Neural cell (in vitro differentiated cells): ENCODE results near the gene PTPRN2. TPM values are rescaled to one million over a fixed set of nuclear protein-coding genes. Genes with fewer than 3 reads are reported as not detected.

Experiments used
- H2AFZ ChIP-seq: fragments of 200-600, 300-800 bp; sonication (generic), shearing (Covaris generic); 2 replicates; pipeline ENCODE4 v1.6.0; 2014; ENCODE audit warnings: low read depth, mild to moderate bottlenecking, antibody characterized with exemption, low read length, moderate library complexity
- H3F3A ChIP-seq: fragments of 200-600 bp; shearing (Covaris generic); 2 replicates; pipeline ENCODE4 v1.6.1; 2016; ENCODE audit warnings: mild to moderate bottlenecking, moderate library complexity, mixed read lengths, antibody characterized with exemption, low read length; ENCODE audit not compliant: insufficient read depth, poor library complexity, severe bottlenecking
- H3K27ac ChIP-seq: fragments of 200-600, 300-800 bp; sonication (generic), shearing (Covaris generic); 2 replicates; pipeline ENCODE4 v1.5.1; 2014; ENCODE audit warnings: mild to moderate bottlenecking, low read length, moderate library complexity
- H3K27me3 ChIP-seq: fragments of 300-800, 200-600 bp; sonication (generic), shearing (Covaris generic); 2 replicates; pipeline ENCODE4 v1.6.0; 2014; ENCODE audit warnings: mild to moderate bottlenecking, low read depth, low read length, moderate library complexity; ENCODE audit not compliant: insufficient read depth
- H3K36me3 ChIP-seq: fragments of 300-800, 200-600 bp; sonication (generic), shearing (Covaris generic); 2 replicates; pipeline ENCODE4 v1.5.1; 2014; ENCODE audit warnings: mild to moderate bottlenecking, antibody characterized with exemption, low read length, moderate library complexity; ENCODE audit not compliant: insufficient read depth
- H3K4me2 ChIP-seq: fragments of 300-800, 200-600 bp; sonication (generic), shearing (Covaris generic); 2 replicates; pipeline ENCODE4 v1.6.0; 2014; ENCODE audit warnings: mild to moderate bottlenecking, low read length
- H3K4me3 ChIP-seq: fragments of 300-800, 200-600 bp; sonication (generic), shearing (Covaris generic); 2 replicates; pipeline ENCODE4 v1.5.1; 2014; ENCODE audit warnings: mild to moderate bottlenecking, low read length, moderate library complexity
- H3K79me2 ChIP-seq: fragments of 200-600 bp; shearing (Covaris generic); replicated peaks from 2 replicates; pipeline ENCODE4 v1.6.0; 2014; ENCODE audit warnings: mild to moderate bottlenecking, low read length, moderate library complexity; ENCODE audit not compliant: insufficient read depth
- H3K9ac ChIP-seq: fragments of 300-800, 200-600 bp; sonication (generic), shearing (Covaris generic); 2 replicates; pipeline ENCODE4 v1.6.1; 2016; ENCODE audit warnings: mild to moderate bottlenecking, low read length, mixed read lengths
- H3K9me2 ChIP-seq: fragments of 200-600 bp; shearing (Covaris generic); 2 replicates; pipeline ENCODE4 v1.6.1; 2016; ENCODE audit warnings: mild to moderate bottlenecking, low read length, mixed read lengths; ENCODE audit not compliant: insufficient read depth
- H3K9me3 ChIP-seq: fragments of 200-600, 300-800 bp; sonication (generic), shearing (Covaris generic); 2 replicates; pipeline ENCODE4 v1.6.1; 2016; ENCODE audit warnings: mild to moderate bottlenecking, mixed run types, low read length, moderate library complexity, mixed read lengths
- H4K20me1 ChIP-seq: fragments of 200-600 bp; shearing (Covaris generic); 2 replicates; pipeline ENCODE4 v1.6.1; 2016; ENCODE audit warnings: mild to moderate bottlenecking, mixed run types; ENCODE audit not compliant: insufficient read depth
- EP300 ChIP-seq: fragments of 450-650 bp; conservative IDR thresholded peaks from 2 replicates; pipeline ENCODE4 v1.6.1; 2014; ENCODE audit warnings: antibody characterized with exemption, mild to moderate bottlenecking, moderate library complexity; ENCODE audit not compliant: poor library complexity, severe bottlenecking
- TAF1 ChIP-seq: IDR thresholded peaks from 2 replicates; pipeline ENCODE4 v1.6.1; 2012; ENCODE audit warnings: low read depth
- polyA plus RNA-seq: library from polyadenylated mRNA; depleted of rRNA; stranded (reverse); fragments of >200 nt; gene quantifications from 2 replicates; pipeline ENCODE4 v1.2.3, GENCODE V29; 2014
- TF ChIP-seq, protein P1 (sequence below): fragments of 450-650 bp; IDR thresholded peaks from 2 replicates; pipeline ENCODE4 v1.5.1; 2014; ENCODE audit warnings: antibody characterized with exemption, mild to moderate bottlenecking, moderate library complexity; ENCODE audit not compliant: poor library complexity, severe bottlenecking
- TF ChIP-seq, protein P2 (sequence below): IDR thresholded peaks from 2 replicates; pipeline ENCODE4 v1.6.1; 2012; ENCODE audit warnings: borderline replicate concordance

PTPRN2 gene
- polyA plus RNA-seq, 1 donor from 2014 or later = 31.0 TPM

DNA sequence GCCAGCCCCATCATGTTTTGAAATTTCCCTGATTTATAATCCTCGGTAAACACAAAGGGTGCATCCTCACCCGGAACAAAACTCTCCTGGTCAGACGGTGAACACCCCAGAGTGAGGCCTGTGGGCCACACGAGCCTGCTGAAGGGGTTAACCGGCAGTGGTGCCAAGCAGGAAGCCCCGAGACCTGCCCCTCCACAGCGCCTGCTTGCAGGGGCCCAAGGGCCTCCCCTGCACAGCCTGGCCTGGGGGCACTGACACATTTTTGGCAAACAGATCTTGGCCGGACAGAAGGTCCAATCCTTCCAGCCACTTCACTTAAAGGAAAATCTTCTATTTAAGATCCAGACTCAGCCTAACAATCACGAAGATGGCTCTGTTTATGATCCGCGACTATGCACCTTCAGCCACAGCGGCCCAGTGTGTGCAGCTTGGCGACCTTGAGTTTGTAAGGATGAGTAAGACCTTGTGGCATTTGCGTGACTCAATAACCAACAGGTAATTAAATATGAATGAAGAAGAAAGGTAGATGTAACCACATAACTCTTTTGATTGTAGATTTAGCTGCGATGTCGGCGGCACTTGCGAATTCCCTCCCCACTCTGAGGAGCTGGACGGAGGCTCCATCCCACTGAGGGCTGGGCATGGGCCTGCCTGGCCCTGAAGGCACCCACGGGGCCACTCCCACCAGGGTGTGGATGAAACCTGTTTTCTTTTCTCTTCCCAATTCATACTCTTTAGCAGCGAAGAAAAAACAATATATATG, 922.6 kb downstream of the PTPRN2 start:
- no peaks in the 10 kb centered on the region for H3K9me2 ChIP-seq
- H3F3A ChIP-seq = no peaks in the 10 kb centered on the region
- H3K79me2 ChIP-seq = peaks cover 89% of the 10 kb centered on the region
- H3K27me3 ChIP-seq = no peaks in the 10 kb centered on the region
- H3K36me3 ChIP-seq = peaks cover 8% of the 10 kb centered on the region
- H3K4me3 ChIP-seq = no peak overlapping the region
- peaks cover 27% of the 10 kb centered on the region for H4K20me1 ChIP-seq
- no peak overlapping the region for H3K4me2 ChIP-seq
- no peak overlapping the region for H3K9ac ChIP-seq
- TF ChIP-seq, protein P1, sequence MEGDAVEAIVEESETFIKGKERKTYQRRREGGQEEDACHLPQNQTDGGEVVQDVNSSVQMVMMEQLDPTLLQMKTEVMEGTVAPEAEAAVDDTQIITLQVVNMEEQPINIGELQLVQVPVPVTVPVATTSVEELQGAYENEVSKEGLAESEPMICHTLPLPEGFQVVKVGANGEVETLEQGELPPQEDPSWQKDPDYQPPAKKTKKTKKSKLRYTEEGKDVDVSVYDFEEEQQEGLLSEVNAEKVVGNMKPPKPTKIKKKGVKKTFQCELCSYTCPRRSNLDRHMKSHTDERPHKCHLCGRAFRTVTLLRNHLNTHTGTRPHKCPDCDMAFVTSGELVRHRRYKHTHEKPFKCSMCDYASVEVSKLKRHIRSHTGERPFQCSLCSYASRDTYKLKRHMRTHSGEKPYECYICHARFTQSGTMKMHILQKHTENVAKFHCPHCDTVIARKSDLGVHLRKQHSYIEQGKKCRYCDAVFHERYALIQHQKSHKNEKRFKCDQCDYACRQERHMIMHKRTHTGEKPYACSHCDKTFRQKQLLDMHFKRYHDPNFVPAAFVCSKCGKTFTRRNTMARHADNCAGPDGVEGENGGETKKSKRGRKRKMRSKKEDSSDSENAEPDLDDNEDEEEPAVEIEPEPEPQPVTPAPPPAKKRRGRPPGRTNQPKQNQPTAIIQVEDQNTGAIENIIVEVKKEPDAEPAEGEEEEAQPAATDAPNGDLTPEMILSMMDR = no peak
- TF ChIP-seq TAF1 = no peak
- TF ChIP-seq EP300 = no peak
- TF ChIP-seq, protein P2, sequence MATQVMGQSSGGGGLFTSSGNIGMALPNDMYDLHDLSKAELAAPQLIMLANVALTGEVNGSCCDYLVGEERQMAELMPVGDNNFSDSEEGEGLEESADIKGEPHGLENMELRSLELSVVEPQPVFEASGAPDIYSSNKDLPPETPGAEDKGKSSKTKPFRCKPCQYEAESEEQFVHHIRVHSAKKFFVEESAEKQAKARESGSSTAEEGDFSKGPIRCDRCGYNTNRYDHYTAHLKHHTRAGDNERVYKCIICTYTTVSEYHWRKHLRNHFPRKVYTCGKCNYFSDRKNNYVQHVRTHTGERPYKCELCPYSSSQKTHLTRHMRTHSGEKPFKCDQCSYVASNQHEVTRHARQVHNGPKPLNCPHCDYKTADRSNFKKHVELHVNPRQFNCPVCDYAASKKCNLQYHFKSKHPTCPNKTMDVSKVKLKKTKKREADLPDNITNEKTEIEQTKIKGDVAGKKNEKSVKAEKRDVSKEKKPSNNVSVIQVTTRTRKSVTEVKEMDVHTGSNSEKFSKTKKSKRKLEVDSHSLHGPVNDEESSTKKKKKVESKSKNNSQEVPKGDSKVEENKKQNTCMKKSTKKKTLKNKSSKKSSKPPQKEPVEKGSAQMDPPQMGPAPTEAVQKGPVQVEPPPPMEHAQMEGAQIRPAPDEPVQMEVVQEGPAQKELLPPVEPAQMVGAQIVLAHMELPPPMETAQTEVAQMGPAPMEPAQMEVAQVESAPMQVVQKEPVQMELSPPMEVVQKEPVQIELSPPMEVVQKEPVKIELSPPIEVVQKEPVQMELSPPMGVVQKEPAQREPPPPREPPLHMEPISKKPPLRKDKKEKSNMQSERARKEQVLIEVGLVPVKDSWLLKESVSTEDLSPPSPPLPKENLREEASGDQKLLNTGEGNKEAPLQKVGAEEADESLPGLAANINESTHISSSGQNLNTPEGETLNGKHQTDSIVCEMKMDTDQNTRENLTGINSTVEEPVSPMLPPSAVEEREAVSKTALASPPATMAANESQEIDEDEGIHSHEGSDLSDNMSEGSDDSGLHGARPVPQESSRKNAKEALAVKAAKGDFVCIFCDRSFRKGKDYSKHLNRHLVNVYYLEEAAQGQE = no peak
- H3K27ac ChIP-seq = no peak overlapping the region
- no peaks in the 10 kb centered on the region for H3K9me3 ChIP-seq
- no peak overlapping the region for H2AFZ ChIP-seq

DNA sequence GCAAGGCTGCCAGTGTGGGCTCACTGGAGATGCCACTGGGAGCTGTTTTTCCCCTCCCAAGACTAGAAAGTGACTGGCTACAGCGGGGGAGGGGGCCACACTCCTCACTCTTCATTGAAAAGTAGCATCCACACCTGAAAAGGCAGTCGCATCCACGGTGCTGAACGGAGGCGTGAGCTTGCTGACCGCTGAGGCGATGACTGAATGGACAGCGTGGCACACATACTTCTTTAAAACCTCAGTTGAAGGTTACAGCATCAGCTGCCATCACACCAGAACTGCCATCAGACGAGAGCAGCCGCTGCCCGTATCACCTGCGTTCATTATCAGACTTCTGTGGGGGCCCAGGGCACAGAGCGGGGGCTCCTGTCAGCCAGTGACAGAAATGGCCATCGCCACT, 923.6 kb downstream of the PTPRN2 start:
- no peaks in the 10 kb centered on the region for H3F3A ChIP-seq
- H2AFZ ChIP-seq = no peak overlapping the region
- no peak overlapping the region for H3K27ac ChIP-seq
- no peak overlapping the region for H3K9ac ChIP-seq
- H3K4me3 ChIP-seq = no peak overlapping the region
- peaks cover 18% of the 10 kb centered on the region for H4K20me1 ChIP-seq
- no peaks in the 10 kb centered on the region for H3K9me3 ChIP-seq
- TF ChIP-seq, protein P1 = no peak
- no peaks in the 10 kb centered on the region for H3K9me2 ChIP-seq
- H3K27me3 ChIP-seq = no peaks in the 10 kb centered on the region
- H3K36me3 ChIP-seq = peaks cover 8% of the 10 kb centered on the region
- H3K79me2 ChIP-seq = peaks cover 87% of the 10 kb centered on the region
- H3K4me2 ChIP-seq = no peak overlapping the region
